Kidney (tissue), 14 donors: ENCODE data around the gene MAIP1. TPM values are rescaled to one million over a fixed set of nuclear protein-coding genes. Genes with fewer than 3 reads are reported as not detected.

Experiments
- DNase-seq, 5 donors: peaks; one replicate each; pipeline ENCODE4 v3.0.0-alpha.2; 2013 to 2020
- FAIRE-seq: peaks from 2 replicates; lab custom pipeline; 2012; peaks lifted over from hg19 to GRCh38; lab: Jason Lieb, UNC
- H3K27ac ChIP-seq, 2 donors: one replicate each; pipeline ENCODE4 v1.7.0; 2013; ENCODE audit warnings: low read depth in 2 of 2, low read length in 2 of 2, inconsistent platforms in 1 of 2
- H3K27me3 ChIP-seq: one replicate; pipeline ENCODE4 v1.7.1; 2013; ENCODE audit warnings: low read length, inconsistent platforms; ENCODE audit not compliant: control insufficient read depth, insufficient read depth
- H3K36me3 ChIP-seq, 3 donors: one replicate each; pipeline versions ENCODE4 v1.7.0 to v1.7.1; 2013; ENCODE audit warnings: low read length in 3 of 3, control low read depth in 1 of 3, inconsistent platforms in 1 of 3; ENCODE audit not compliant: insufficient read depth in 3 of 3, control insufficient read depth in 2 of 3
- H3K4me1 ChIP-seq, 3 donors: one replicate each; pipeline versions ENCODE4 v1.7.0 to v1.7.1; 2013; ENCODE audit warnings: low read length in 3 of 3, inconsistent platforms in 1 of 3, low read depth in 1 of 3; ENCODE audit not compliant: control insufficient read depth in 2 of 3, insufficient read depth in 2 of 3
- H3K4me3 ChIP-seq, 3 donors: one replicate each; pipeline versions ENCODE4 v1.7.0 to v1.8.1; 2013; ENCODE audit warnings: low read length in 3 of 3, control low read depth in 1 of 3, inconsistent platforms in 1 of 3
- H3K9ac ChIP-seq, 3 donors: one replicate each; pipeline versions ENCODE4 v1.7.0 to v1.7.1; 2013; ENCODE audit warnings: low read length in 3 of 3, control low read depth in 1 of 3, inconsistent platforms in 1 of 3
- H3K9me3 ChIP-seq, 3 donors: one replicate each; pipeline versions ENCODE4 v1.7.0 to v1.7.1; 2013; ENCODE audit warnings: low read length in 3 of 3, control low read depth in 1 of 3, inconsistent platforms in 1 of 3; ENCODE audit not compliant: control insufficient read depth in 2 of 3, insufficient read depth in 1 of 3
- intact Hi-C: fragments of 100-400 bp; cut with DNase I; formaldehyde crosslinking; loops from one replicate; pipeline ENCODE4 v1.11.1; 2022
- polyA plus RNA-seq: library from polyadenylated mRNA; stranded (reverse); fragments of 350-450 nt; fragmentation: Illumina TruSeq; extraction: RNeasy Lipid Tissue Mini Kit (QIAGEN cat#74804); gene quantifications from one replicate; pipeline ENCODE4 v1.2.3, GENCODE V29; 2014; ENCODE audit warnings: low read depth, low replicate concordance; ENCODE audit not compliant: insufficient read depth
- total RNA-seq: library from RNA; stranded (reverse); fragmentation: NEBNext Ultra II Directional; extraction: Animal tissue kit (Norgen Biotek cat#: 25700); gene quantifications from one replicate; pipeline ENCODE4 v1.2.1, GENCODE V29; 2021
- TF ChIP-seq, protein P1 (sequence below): IDR thresholded peaks from 3 replicates; pipeline ENCODE4 v1.5.1; 2012; ENCODE audit warnings: mild to moderate bottlenecking, moderate library complexity, borderline replicate concordance; ENCODE audit not compliant: insufficient read depth; ENCODE audit errors: extremely low read depth
- donor health status: control.
- donor health status: control.
- donor health status: control.
- donor health status: control.
- donor health status: control.
- donor health status: DM: yes; HTN: yes; CAD: no.
- donor health status: Normal renal cell carcinoma (clear cell type).

MAIP1 gene
- total and polyA plus RNA-seq, 2 donors from 2014 or later: 16.0 to 43.1 TPM

DNA sequence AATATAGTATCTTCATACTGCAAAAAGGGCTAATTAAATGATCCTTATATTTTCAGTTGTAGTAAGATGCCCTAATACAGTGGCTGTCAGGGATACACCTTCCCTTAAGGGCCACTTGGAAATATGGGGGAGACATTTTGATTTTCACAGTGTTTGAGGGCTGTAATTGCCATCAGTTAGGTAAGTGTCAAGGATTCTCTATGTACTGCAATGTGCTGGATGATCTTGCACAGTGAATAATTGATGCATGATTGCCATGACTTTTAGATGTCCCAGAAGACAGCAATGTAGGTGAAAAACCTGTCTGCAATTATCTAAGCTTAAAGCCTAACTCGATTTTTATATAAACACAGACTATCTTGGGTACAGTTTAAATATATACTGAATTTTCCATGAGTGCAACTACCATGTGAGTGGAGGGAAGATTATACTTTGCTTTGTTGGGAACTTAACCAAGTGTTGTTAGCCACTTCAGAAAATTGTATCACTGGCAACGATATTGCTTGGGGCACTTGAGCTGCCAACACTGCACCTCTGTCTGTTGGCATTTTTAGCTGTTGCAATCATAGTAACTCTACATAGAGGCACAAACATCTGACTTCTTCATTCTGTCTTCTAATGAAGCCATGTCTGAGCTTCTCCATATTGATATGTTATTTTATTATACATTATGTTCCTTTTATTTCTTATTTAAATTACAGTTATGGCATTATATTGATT is 45.2 kb downstream of the MAIP1 start:
- Histone ChIP-seq H3K27ac (no peak overlapping the region), H3K27me3 (no peaks in the 10 kb centered on the region), H3K9ac (no peak overlapping the region), H3K4me3 (no peak overlapping the region), H3K9me3 (no peaks in the 10 kb centered on the region), H3K36me3 (no peaks in the 10 kb centered on the region), H3K4me1 (no peaks in the 10 kb centered on the region)
- DNase-seq (no peak), FAIRE-seq (no peak)
- intact Hi-C loops: no loop called here
- TF ChIP-seq, protein P1, sequence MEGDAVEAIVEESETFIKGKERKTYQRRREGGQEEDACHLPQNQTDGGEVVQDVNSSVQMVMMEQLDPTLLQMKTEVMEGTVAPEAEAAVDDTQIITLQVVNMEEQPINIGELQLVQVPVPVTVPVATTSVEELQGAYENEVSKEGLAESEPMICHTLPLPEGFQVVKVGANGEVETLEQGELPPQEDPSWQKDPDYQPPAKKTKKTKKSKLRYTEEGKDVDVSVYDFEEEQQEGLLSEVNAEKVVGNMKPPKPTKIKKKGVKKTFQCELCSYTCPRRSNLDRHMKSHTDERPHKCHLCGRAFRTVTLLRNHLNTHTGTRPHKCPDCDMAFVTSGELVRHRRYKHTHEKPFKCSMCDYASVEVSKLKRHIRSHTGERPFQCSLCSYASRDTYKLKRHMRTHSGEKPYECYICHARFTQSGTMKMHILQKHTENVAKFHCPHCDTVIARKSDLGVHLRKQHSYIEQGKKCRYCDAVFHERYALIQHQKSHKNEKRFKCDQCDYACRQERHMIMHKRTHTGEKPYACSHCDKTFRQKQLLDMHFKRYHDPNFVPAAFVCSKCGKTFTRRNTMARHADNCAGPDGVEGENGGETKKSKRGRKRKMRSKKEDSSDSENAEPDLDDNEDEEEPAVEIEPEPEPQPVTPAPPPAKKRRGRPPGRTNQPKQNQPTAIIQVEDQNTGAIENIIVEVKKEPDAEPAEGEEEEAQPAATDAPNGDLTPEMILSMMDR: no peak

DNA sequence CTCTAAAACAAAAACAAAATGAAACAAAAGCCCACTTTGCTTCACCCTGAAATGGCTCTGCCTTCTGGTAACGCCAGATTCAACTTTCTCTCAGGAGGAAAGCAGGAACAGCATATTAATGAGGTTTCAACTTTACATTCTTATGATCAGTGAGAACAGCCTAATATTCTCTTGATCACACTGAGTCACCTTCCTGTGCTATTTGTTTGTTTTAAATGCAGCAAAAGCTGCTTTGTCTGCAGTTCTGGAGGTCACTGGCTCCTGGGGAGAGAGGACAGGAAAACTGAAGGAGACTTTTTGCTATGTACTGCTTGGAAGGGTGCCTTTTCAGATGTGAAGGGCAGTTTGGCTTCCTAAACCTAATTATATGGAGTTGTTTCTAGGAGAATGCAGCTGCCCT is 48.1 kb downstream of the MAIP1 start:
- DNase-seq (no peak), FAIRE-seq (no peak)
- no peaks in the 10 kb centered on the region for H3K9me3 ChIP-seq
- no peaks in the 10 kb centered on the region for H3K4me1 ChIP-seq
- TF ChIP-seq, protein P1: no peak
- H3K4me3 ChIP-seq: no peak overlapping the region
- H3K36me3 ChIP-seq: no peaks in the 10 kb centered on the region
- no peak overlapping the region for H3K27ac ChIP-seq
- intact Hi-C loops: no loop called here
- no peaks in the 10 kb centered on the region for H3K27me3 ChIP-seq
- no peak overlapping the region for H3K9ac ChIP-seq

DNA sequence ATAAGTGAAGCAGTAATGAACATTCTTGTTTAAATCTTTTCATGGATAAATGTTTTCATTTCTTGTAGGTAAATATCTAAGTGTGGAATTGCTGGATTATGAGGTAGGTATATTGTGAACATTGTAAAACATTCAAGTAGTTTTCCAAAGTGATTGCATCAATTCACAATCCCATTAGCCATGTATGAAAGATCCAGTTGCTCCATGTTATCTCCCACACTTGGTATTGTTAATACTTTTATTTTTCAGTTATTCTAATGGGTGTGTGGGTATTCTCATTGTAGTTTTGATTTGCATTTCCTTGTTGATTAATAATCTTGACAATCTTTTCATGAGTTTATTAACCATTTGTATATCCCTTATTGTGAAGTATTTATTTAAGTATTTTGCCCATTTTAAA is 50.3 kb downstream of the MAIP1 start:
- Histone ChIP-seq H3K9me3 (no peaks in the 10 kb centered on the region), H3K9ac (no peak overlapping the region), H3K27me3 (no peaks in the 10 kb centered on the region), H3K4me3 (no peak overlapping the region), H3K4me1 (no peaks in the 10 kb centered on the region), H3K27ac (no peak overlapping the region), H3K36me3 (no peaks in the 10 kb centered on the region)
- DNase-seq (no peak), FAIRE-seq (no peak)
- intact Hi-C loops: no loop called here
- TF ChIP-seq, protein P1: no peak
